Astrocyte (in vitro differentiated cells and primary cell): ENCODE results near the gene KXD1. TPM values are rescaled to one million over a fixed set of nuclear protein-coding genes. Genes with fewer than 3 reads are reported as not detected.

Source experiments
- DNase-seq: peaks from one replicate; pipeline ENCODE4 v3.0.0-alpha.2; 2010; ENCODE audit warnings: low read depth
- FAIRE-seq: peaks from 2 replicates; lab custom pipeline; 2011; peaks lifted over from hg19 to GRCh38; lab: Jason Lieb, UNC
- H2AFZ ChIP-seq: 2 replicates; pipeline ENCODE4 v1.6.0; 2012; ENCODE audit warnings: low read depth, low read length, inconsistent platforms
- H3K27ac ChIP-seq: 2 replicates; pipeline ENCODE4 v1.5.1; 2011; ENCODE audit warnings: low read depth, low read length, inconsistent platforms
- H3K27me3 ChIP-seq: 2 replicates; pipeline ENCODE4 v1.6.0; 2011; ENCODE audit warnings: low read length, inconsistent platforms; ENCODE audit not compliant: insufficient read depth
- H3K36me3 ChIP-seq: 2 replicates; pipeline ENCODE4 v1.5.1; 2011; ENCODE audit warnings: low read length, inconsistent platforms; ENCODE audit not compliant: insufficient read depth
- H3K4me1 ChIP-seq: 2 replicates; pipeline ENCODE4 v1.5.1; 2011; ENCODE audit warnings: low read length, inconsistent platforms; ENCODE audit not compliant: insufficient read depth
- H3K4me2 ChIP-seq: 2 replicates; pipeline ENCODE4 v1.6.0; 2012; ENCODE audit warnings: low read length, inconsistent platforms
- H3K4me3 ChIP-seq: 2 replicates; pipeline ENCODE4 v1.5.1; 2011; ENCODE audit warnings: low read depth, mild to moderate bottlenecking, low read length, inconsistent platforms; ENCODE audit not compliant: insufficient read depth
- H3K79me2 ChIP-seq: 2 replicates; pipeline ENCODE4 v1.6.0; 2012; ENCODE audit warnings: mild to moderate bottlenecking, low read length, inconsistent platforms; ENCODE audit not compliant: insufficient read depth
- H3K9ac ChIP-seq: 2 replicates; pipeline ENCODE4 v1.6.0; 2012; ENCODE audit warnings: mild to moderate bottlenecking, low read length, inconsistent platforms
- H3K9me3 ChIP-seq: 2 replicates; pipeline ENCODE4 v1.5.1; 2012; ENCODE audit warnings: low read depth, mild to moderate bottlenecking, low read length, inconsistent platforms; ENCODE audit not compliant: insufficient read depth
- H4K20me1 ChIP-seq: 2 replicates; pipeline ENCODE4 v1.6.0; 2012; ENCODE audit warnings: low read length, inconsistent platforms; ENCODE audit not compliant: insufficient read depth
- H3K27ac Mint-ChIP-seq: one replicate; pipeline ENCODE4 v1.8.0; 2021; ENCODE audit warnings: mild to moderate bottlenecking, mixed read lengths; ENCODE audit not compliant: unreplicated experiment
- H3K27me3 Mint-ChIP-seq: one replicate; pipeline ENCODE4 v1.8.0; 2021; ENCODE audit warnings: low read depth, mixed read lengths; ENCODE audit not compliant: unreplicated experiment
- H3K36me3 Mint-ChIP-seq: one replicate; pipeline ENCODE4 v1.8.0; 2021; ENCODE audit warnings: low read depth, mixed read lengths; ENCODE audit not compliant: unreplicated experiment
- H3K4me1 Mint-ChIP-seq: one replicate; pipeline ENCODE4 v1.8.0; 2021; ENCODE audit warnings: low read depth, mixed read lengths; ENCODE audit not compliant: unreplicated experiment
- H3K4me3 Mint-ChIP-seq: one replicate; pipeline ENCODE4 v1.8.0; 2021; ENCODE audit warnings: mild to moderate bottlenecking, moderate library complexity, mixed read lengths; ENCODE audit not compliant: unreplicated experiment
- H3K9me3 Mint-ChIP-seq: one replicate; pipeline ENCODE4 v1.8.0; 2021; ENCODE audit warnings: mild to moderate bottlenecking, mixed read lengths; ENCODE audit not compliant: unreplicated experiment
- EZH2 ChIP-seq: IDR thresholded peaks from 2 replicates; pipeline ENCODE4 v1.6.1; 2012; ENCODE audit warnings: mild to moderate bottlenecking, low read length, inconsistent platforms; ENCODE audit not compliant: insufficient read depth
- total RNA-seq: library from RNA; stranded (reverse); gene quantifications from 2 replicates; pipeline ENCODE4 v1.2.1, GENCODE V29; 2021
- TF ChIP-seq, protein P1 (sequence below): IDR thresholded peaks from 2 replicates; pipeline ENCODE4 v1.5.1; 2011; ENCODE audit warnings: low read depth, mild to moderate bottlenecking, inconsistent platforms, low read length, moderate library complexity; ENCODE audit not compliant: insufficient read depth

The KXD1 gene
- total RNA-seq, 1 donor from 2014 or later: 80.2 TPM

DNA sequence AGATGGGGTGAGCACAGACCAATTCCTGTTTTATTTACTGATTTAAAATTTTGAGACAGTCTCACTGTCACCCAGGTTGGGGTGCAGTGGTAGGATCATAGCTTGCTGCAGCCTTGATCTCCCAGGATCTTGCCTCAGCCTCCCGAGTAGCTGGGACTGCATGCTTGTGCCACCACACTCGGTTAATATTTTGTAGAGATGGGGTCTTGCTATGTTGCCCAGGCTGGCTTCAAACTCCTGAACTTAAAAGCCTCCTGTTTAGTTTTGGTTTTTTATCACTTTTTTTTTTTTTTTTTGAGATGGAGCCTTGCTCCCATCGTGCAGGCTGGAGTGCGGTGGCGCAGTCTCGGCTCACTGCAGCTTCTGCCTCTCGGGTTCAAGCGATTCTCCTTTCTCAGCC, 18.7 kb downstream of the KXD1 start:
- Histone ChIP-seq H3K4me2 (no peak overlapping the region), H3K36me3 (peaks cover 27% of the 10 kb centered on the region), H3K9ac (no peak overlapping the region), H3K4me3 (no peak overlapping the region), H4K20me1 (peaks cover 55% of the 10 kb centered on the region), H3K4me1 (peaks cover 13% of the 10 kb centered on the region), H3K9me3 (no peaks in the 10 kb centered on the region), H3K79me2 (peaks cover 36% of the 10 kb centered on the region), H3K27ac (no peak overlapping the region), H2AFZ (no peak overlapping the region), H3K27me3 (no peaks in the 10 kb centered on the region)
- Mint-ChIP-seq H3K36me3 (peaks cover 26% of the 10 kb centered on the region), H3K27me3 (no peaks in the 10 kb centered on the region), H3K4me3 (no peak overlapping the region), H3K9me3 (no peaks in the 10 kb centered on the region), H3K4me1 (peaks cover 13% of the 10 kb centered on the region), H3K27ac (no peak overlapping the region)
- no peak for TF ChIP-seq EZH2
- TF ChIP-seq, protein P1, sequence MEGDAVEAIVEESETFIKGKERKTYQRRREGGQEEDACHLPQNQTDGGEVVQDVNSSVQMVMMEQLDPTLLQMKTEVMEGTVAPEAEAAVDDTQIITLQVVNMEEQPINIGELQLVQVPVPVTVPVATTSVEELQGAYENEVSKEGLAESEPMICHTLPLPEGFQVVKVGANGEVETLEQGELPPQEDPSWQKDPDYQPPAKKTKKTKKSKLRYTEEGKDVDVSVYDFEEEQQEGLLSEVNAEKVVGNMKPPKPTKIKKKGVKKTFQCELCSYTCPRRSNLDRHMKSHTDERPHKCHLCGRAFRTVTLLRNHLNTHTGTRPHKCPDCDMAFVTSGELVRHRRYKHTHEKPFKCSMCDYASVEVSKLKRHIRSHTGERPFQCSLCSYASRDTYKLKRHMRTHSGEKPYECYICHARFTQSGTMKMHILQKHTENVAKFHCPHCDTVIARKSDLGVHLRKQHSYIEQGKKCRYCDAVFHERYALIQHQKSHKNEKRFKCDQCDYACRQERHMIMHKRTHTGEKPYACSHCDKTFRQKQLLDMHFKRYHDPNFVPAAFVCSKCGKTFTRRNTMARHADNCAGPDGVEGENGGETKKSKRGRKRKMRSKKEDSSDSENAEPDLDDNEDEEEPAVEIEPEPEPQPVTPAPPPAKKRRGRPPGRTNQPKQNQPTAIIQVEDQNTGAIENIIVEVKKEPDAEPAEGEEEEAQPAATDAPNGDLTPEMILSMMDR: no peak
- FAIRE-seq: no peak
- no peak for DNase-seq

DNA sequence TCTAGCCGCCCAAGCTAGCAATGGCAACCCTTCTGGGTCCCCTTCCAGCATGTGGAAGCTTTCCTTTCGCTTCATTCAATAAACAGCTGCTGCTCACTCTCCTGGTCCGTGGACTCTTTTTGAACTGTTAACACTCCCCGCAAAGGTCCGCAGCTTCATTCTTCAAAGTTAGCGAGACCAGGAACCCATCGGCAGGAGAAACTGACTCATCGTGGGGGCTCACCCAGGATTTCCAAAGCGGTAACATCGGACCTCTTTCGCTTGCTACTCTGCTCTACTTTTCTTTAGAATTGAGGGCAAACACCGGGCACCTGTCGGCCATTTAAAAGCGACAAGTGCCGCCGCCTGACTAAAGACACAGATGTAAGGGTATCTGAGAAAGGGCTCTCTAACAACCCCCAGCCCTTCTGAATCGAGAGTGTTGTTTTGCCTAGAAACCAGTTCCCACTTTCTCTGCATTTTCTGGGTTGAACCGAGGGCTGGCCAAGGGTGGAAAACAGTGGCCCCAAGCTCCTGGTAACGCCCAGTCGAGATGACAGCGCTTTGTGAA, 19.8 kb downstream of the KXD1 start:
- FAIRE-seq: no peak
- H3K79me2 ChIP-seq: peaks cover 28% of the 10 kb centered on the region
- H3K27me3 ChIP-seq: no peaks in the 10 kb centered on the region
- H3K9ac ChIP-seq: no peak overlapping the region
- no peak for DNase-seq
- no peak overlapping the region for H2AFZ ChIP-seq
- Mint-ChIP-seq H3K36me3 (peaks cover 25% of the 10 kb centered on the region), H3K9me3 (no peaks in the 10 kb centered on the region), H3K4me1 (peaks cover 12% of the 10 kb centered on the region), H3K27me3 (no peaks in the 10 kb centered on the region), H3K27ac (no peak overlapping the region), H3K4me3 (no peak overlapping the region)
- no peak overlapping the region for H3K4me2 ChIP-seq
- H3K4me3 ChIP-seq: no peak overlapping the region
- no peaks in the 10 kb centered on the region for H3K9me3 ChIP-seq
- H3K27ac ChIP-seq: no peak overlapping the region
- TF ChIP-seq, protein P1: no peak
- TF ChIP-seq EZH2: no peak
- peaks cover 50% of the 10 kb centered on the region for H4K20me1 ChIP-seq
- H3K4me1 ChIP-seq: peaks cover 12% of the 10 kb centered on the region
- H3K36me3 ChIP-seq: peaks cover 27% of the 10 kb centered on the region

DNA sequence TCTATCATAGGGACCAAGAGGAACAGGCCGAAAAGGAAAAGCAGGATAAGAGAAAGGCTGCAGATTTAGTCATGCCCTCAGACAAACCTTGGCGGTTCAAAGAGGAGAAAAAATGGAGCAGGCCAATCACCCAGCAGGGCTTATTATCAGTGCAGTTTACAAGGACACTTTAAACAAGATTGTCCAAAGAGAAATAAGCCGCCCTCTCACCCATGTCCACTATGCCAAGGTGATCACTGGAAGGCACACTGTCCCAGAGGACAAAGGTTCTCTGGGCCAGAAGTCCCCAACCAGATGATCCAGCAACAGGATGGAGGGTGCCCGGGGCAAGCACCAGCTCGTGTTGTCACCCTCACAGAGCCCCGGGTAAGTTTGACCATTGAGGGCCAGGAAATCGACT, 22.6 kb downstream of the KXD1 start:
- no peak for TF ChIP-seq EZH2
- TF ChIP-seq, protein P1: no peak
- no peak for DNase-seq
- Histone ChIP-seq H3K27ac (no peak overlapping the region), H3K9me3 (no peaks in the 10 kb centered on the region), H4K20me1 (peaks cover 21% of the 10 kb centered on the region), H3K4me3 (no peak overlapping the region), H3K27me3 (no peaks in the 10 kb centered on the region), H3K36me3 (peaks cover 14% of the 10 kb centered on the region), H2AFZ (no peak overlapping the region), H3K9ac (no peak overlapping the region), H3K4me1 (no peaks in the 10 kb centered on the region), H3K4me2 (no peak overlapping the region), H3K79me2 (peaks cover under 1% of the 10 kb centered on the region)
- Mint-ChIP-seq H3K9me3 (no peaks in the 10 kb centered on the region), H3K27me3 (peaks cover 5% of the 10 kb centered on the region), H3K4me3 (no peak overlapping the region), H3K4me1 (no peaks in the 10 kb centered on the region), H3K36me3 (peaks cover 6% of the 10 kb centered on the region), H3K27ac (no peak overlapping the region)
- no peak for FAIRE-seq
